K562 (cell line): ENCODE results near the gene SLC16A6. TPM values are rescaled to one million over a fixed set of nuclear protein-coding genes. Genes with fewer than 3 reads are reported as not detected.
A peak's percentile ranks its signal among the peaks of the same experiment; 100 is the strongest.
"Not testable (repeated sequence)": the region's sequence is repeated elsewhere in the genome, so short reads cannot be mapped to it uniquely, and the experiment has no call there.

Experiments used
- ATAC-seq: fragments of 200-7000 bp; cut with Tn5 transposase; 3 replicates; pipeline ENCODE4 v1.9.1; 2020; ENCODE audit warnings: moderate library complexity
- BruUV-seq: library from RNA; stranded (reverse); fragments of 400-500 nt; replicated peaks from 2 replicates; lab custom pipeline; 2021; lab: Mats Ljungman, UMichigan
- CTCF ChIA-PET: fragments of 300-600 bp; formaldehyde crosslinking; extraction: SDS; loops from one replicate; lab custom pipeline; 2021; ENCODE audit warnings: low intra/inter-chr PET ratio; lab: Yijun Ruan, JAX
- POLR2A ChIA-PET: fragments of 300-600, 350-650 bp; sonication (Branson Sonifier 250); formaldehyde crosslinking; extraction: SDS; loops from one replicate; lab custom pipeline; 2021; ENCODE audit warnings: antibody characterized with exemption, inconsistent platforms; lab: Yijun Ruan, JAX
- DNase-seq, 4 experiments: peaks; one replicate each; pipeline versions ENCODE4 v3.0.0 to v3.0.0-alpha.2; 2011 to 2018; ENCODE audit warnings: low spot score in 3 of 4, mixed read lengths in 3 of 4; ENCODE audit errors: extremely low read depth in 1 of 4
- FAIRE-seq: peaks from 2 replicates; lab custom pipeline; 2011; peaks lifted over from hg19 to GRCh38; lab: Jason Lieb, UNC
- H2AFZ ChIP-seq: 2 replicates; pipeline ENCODE4 v1.6.0; 2011; ENCODE audit warnings: low read depth, low read length, control low read depth, inconsistent platforms
- H3K27ac ChIP-seq: fragments of 200-600 bp; 3 replicates; pipeline ENCODE4 v1.8.0; 2011; ENCODE audit warnings: low read depth, mild to moderate bottlenecking, control low read depth, inconsistent platforms, low read length, moderate library complexity, mixed read lengths; ENCODE audit errors: extremely low read depth
- H3K27me3 ChIP-seq, 2 experiments: fragments of 300-600 bp in 1 of 2; 2 replicates in 1 of 2; 3 replicates in 1 of 2; pipeline versions ENCODE4 v1.6.0 to v1.8.0; 2011; ENCODE audit warnings: inconsistent platforms in 2 of 2, low read length in 2 of 2, mild to moderate bottlenecking in 1 of 2, mixed read lengths in 1 of 2, moderate library complexity in 1 of 2; ENCODE audit not compliant: control insufficient read depth in 2 of 2, insufficient read depth in 2 of 2
- H3K36me3 ChIP-seq: fragments of 300-600 bp; 3 replicates; pipeline ENCODE4 v1.8.0; 2011; ENCODE audit warnings: mild to moderate bottlenecking, low read length, inconsistent platforms; ENCODE audit not compliant: control insufficient read depth, insufficient read depth
- H3K4me1 ChIP-seq, 2 experiments: fragments of 200-600 bp in 1 of 2; replicated peaks in 1 of 2; 2 replicates in 1 of 2; 3 replicates in 1 of 2; pipeline versions ENCODE4 v1.5.1 to v1.8.0; 2011; ENCODE audit warnings: inconsistent platforms in 2 of 2, low read length in 2 of 2, mild to moderate bottlenecking in 1 of 2, mixed read lengths in 1 of 2, moderate library complexity in 1 of 2; ENCODE audit not compliant: control insufficient read depth in 2 of 2, insufficient read depth in 2 of 2
- H3K4me2 ChIP-seq: 2 replicates; pipeline ENCODE4 v1.6.1; 2011; ENCODE audit warnings: low read length, control low read depth, inconsistent platforms, mixed read lengths; ENCODE audit not compliant: insufficient read depth
- H3K4me3 ChIP-seq: fragments of 200-600 bp; sonication (generic), shearing (Covaris generic); 2 replicates; pipeline ENCODE4 v1.5.1; 2016; ENCODE audit warnings: control low read depth, inconsistent platforms
- H3K79me2 ChIP-seq: fragments of 200-600 bp; 3 replicates; pipeline ENCODE4 v1.8.0; 2011; ENCODE audit warnings: low read length, inconsistent platforms; ENCODE audit not compliant: control insufficient read depth, insufficient read depth
- H3K9ac ChIP-seq, 2 experiments: 2 replicates each; pipeline versions ENCODE4 v1.6.0 to v1.6.1; 2011; ENCODE audit warnings: low read depth in 2 of 2, low read length in 2 of 2, control low read depth in 1 of 2, inconsistent platforms in 1 of 2, mild to moderate bottlenecking in 1 of 2, mixed read lengths in 1 of 2; ENCODE audit not compliant: insufficient read depth in 1 of 2
- H3K9me1 ChIP-seq: one replicate; pipeline ENCODE4 v1.6.0; 2011; ENCODE audit warnings: inconsistent platforms, mild to moderate bottlenecking, low read length, moderate library complexity; ENCODE audit not compliant: control insufficient read depth, insufficient read depth
- H3K9me3 ChIP-seq: replicated peaks from 2 replicates; pipeline ENCODE4 v1.5.1; 2011; ENCODE audit warnings: low read depth, low read length, inconsistent platforms; ENCODE audit not compliant: control insufficient read depth, insufficient read depth
- H4K20me1 ChIP-seq: replicated peaks from 2 replicates; pipeline ENCODE4 v1.6.1; 2011; ENCODE audit warnings: low read length, inconsistent platforms, mixed read lengths; ENCODE audit not compliant: control insufficient read depth, insufficient read depth
- CEBPG ChIP-seq, 3 experiments: fragments of 200-800 bp in 1 of 3; sonication (Bioruptor generic) in 1 of 3; sonication (generic) in 1 of 3; formaldehyde crosslinking in 1 of 3; IDR thresholded peaks in 2 of 3; conservative IDR thresholded peaks in 1 of 3; 2 replicates each; pipeline versions ENCODE4 v1.6.1 to v1.8.0; 2016 to 2022; ENCODE audit warnings: missing compliant biosample characterization in 2 of 3, missing genetic modification characterization in 2 of 3, mild to moderate bottlenecking in 1 of 3, missing genetic modification reagents in 1 of 3
- CLOCK ChIP-seq: fragments of 250-450 bp; sonication (Bioruptor Pico); IDR thresholded peaks from 2 replicates; pipeline ENCODE4 v1.4.0; 2020; ENCODE audit warnings: mild to moderate bottlenecking, moderate library complexity, borderline replicate concordance
- KLF13 ChIP-seq: fragments of 450-650 bp; IDR thresholded peaks from 2 replicates; pipeline ENCODE4 v1.6.1; 2016; ENCODE audit warnings: missing genetic modification characterization, low read depth, mild to moderate bottlenecking, missing compliant biosample characterization, moderate library complexity, borderline replicate concordance
- PCBP2 ChIP-seq: fragments of 200-400 bp; formaldehyde crosslinking; IDR thresholded peaks from 2 replicates; pipeline ENCODE4 v1.6.1; 2018; ENCODE audit warnings: low read length, low read depth, mild to moderate bottlenecking, moderate library complexity; ENCODE audit not compliant: poor library complexity, severe bottlenecking
- USF1 ChIP-seq: sonication (generic); formaldehyde crosslinking; IDR thresholded peaks from 2 replicates; pipeline ENCODE4 v1.9.0; 2022; ENCODE audit warnings: mild to moderate bottlenecking, missing genetic modification reagents
- ZBTB11 ChIP-seq, 3 experiments: fragments of 200-800 bp in 1 of 3; fragments of 250-450 bp in 1 of 3; fragments of 450-650 bp in 1 of 3; sonication (Bioruptor Pico) in 1 of 3; sonication (Bioruptor generic) in 1 of 3; formaldehyde crosslinking in 1 of 3; IDR thresholded peaks; 2 replicates each; pipeline versions ENCODE4 v1.6.1 to v1.8.0; 2016 to 2022; ENCODE audit warnings: mild to moderate bottlenecking in 2 of 3, missing genetic modification characterization in 2 of 3, missing compliant biosample characterization in 1 of 3, moderate library complexity in 1 of 3
- WGBS: fragments of 100-300 bp; shearing (Covaris generic); methylation state at CpG from one replicate; pipeline ENCODE4 v1.1.6; 2016; ENCODE audit warnings: low coverage, mixed read lengths; ENCODE audit not compliant: insufficient coverage; ENCODE audit errors: missing lambda C conversion rate; 5-methylcytosine and 5-hydroxymethylcytosine counted together
- in situ Hi-C: fragments of 300-500 bp; cut with MboI; formaldehyde crosslinking; loops from 4 replicates; pipeline ENCODE4 v1.15.0; 2018; ENCODE audit warnings: inconsistent platforms, mixed read lengths
- intact Hi-C: fragments of 100-400 bp; cut with micrococcal nuclease; formaldehyde crosslinking; loops from 2 replicates; pipeline ENCODE4 v1.14.2; 2022
- polyA plus RNA-seq, 8 experiments: library from polyadenylated mRNA; depleted of rRNA in 4 of 8; stranded (reverse) in 5 of 8; unstranded in 3 of 8; fragments of >200 nt; fragmentation: Nextera tagmentation in 2 of 8; fragmentation: Illumina TruSeq in 1 of 8; extraction: Ambion mirVana in 2 of 8; extraction: Trizol in 1 of 8; gene quantifications; 2 replicates each; pipeline versions ENCODE4 v1.2.1 to v1.2.3, GENCODE V29; 2011 to 2014; ENCODE audit warnings: inconsistent platforms in 1 of 8, missing spikeins in 1 of 8
- total RNA-seq, 7 experiments: library from RNA; depleted of rRNA in 6 of 7; stranded (reverse); fragments of >200 nt in 6 of 7; fragmentation: Illumina TruSeq in 2 of 7; extraction: Trizol in 2 of 7; gene quantifications; 2 replicates each; pipeline versions ENCODE4 v1.2.1 to v1.2.3, GENCODE V29; 2011 to 2021; ENCODE audit warnings: low replicate concordance in 1 of 7

Gene SLC16A6
- total and polyA plus RNA-seq, 9 of the 15 experiments (the other 6 are each of a cell fraction or from before 2014, with no cell fraction given): 0.05 to 0.31 (median 0.15) TPM

GRCh38 chr17:68257934-68258333, 33.0 kb downstream of the SLC16A6 start:
- Histone ChIP-seq H3K4me3 (no peak overlapping the region), H3K36me3 (peaks cover 3% of the 10 kb centered on the region; the same call in 1 of the 3 replicates), H3K9me1 (no peaks in the 10 kb centered on the region), H3K27ac (no peak overlapping the region), H4K20me1 (no peaks in the 10 kb centered on the region), H2AFZ (no peak overlapping the region), H3K4me2 (no peak overlapping the region), H3K9me3 (no peaks in the 10 kb centered on the region), H3K27me3 (no peaks in the 10 kb centered on the region), H3K4me1 (peaks cover 0 to 13% of the 10 kb centered on the region in 2 experiments; a peak in 3 of 5 replicates), H3K9ac (no peak overlapping the region), H3K79me2 (no peaks in the 10 kb centered on the region)
- ChIA-PET POLR2A (no interaction called here), CTCF (no interaction called here)
- no peak for TF ChIP-seq ZBTB11 (CRISPR knock-in tag; IDR thresholded peaks at IDR 0.05)
- TF ChIP-seq PCBP2: no peak
- no peak for TF ChIP-seq KLF13 (tag)
- no peak for TF ChIP-seq CLOCK
- TF ChIP-seq USF1 (CRISPR knock-in tag): no peak
- TF ChIP-seq CEBPG (CRISPR knock-in tag; IDR thresholded peaks at IDR 0.05): no peak
- peak; percentile 28 to 79; a peak in 3 of 4 replicates for TF ChIP-seq CEBPG (tag; conservative IDR thresholded peaks at IDR 0.05 in 1 of 2, IDR thresholded peaks at IDR 0.05 in 1 of 2)
- DNase-seq: no peak
- FAIRE-seq: no peak
- intact Hi-C loops: no loop called here
- no peak for ATAC-seq
- BruUV-seq: no TSS peak
- in situ Hi-C loops: loop anchor here (25.0 kb wide), 1 partner anchor 504 kb away; no protein-coding TSS in a partner anchor

- H3K27me3 ChIP-seq, H3K4me3 ChIP-seq, H3K9me3 ChIP-seq, ATAC-seq, POLR2A ChIA-PET, H3K36me3 ChIP-seq, H3K79me2 ChIP-seq, H4K20me1 ChIP-seq, intact Hi-C loops, H3K4me2 ChIP-seq, BruUV-seq, H3K27ac ChIP-seq, H3K9ac ChIP-seq, H3K9me1 ChIP-seq, H2AFZ ChIP-seq, FAIRE-seq, DNase-seq: not testable (repeated sequence)
- H3K4me1 ChIP-seq: peaks cover 0 to 13% of the 10 kb centered on the region in 2 experiments; a peak in 3 of 5 replicates
- in situ Hi-C loops: loop anchor here (25.0 kb wide), 1 partner anchor 506 kb away; no protein-coding TSS in a partner anchor
- 75% methylated on average over 5 of the region's 5 CpGs for WGBS
- CTCF ChIA-PET: interaction anchor here (0.6 kb wide), 1 partner anchor 13 kb away, joined by 3 read pairs; no protein-coding TSS in a partner anchor
These were observed 34.2 kb downstream of the SLC16A6 start for GRCh38 chr17:68256701-68257100.
